HL-60 (cell line): ENCODE results near the gene SPPL2B.

Experiments
- DNase-seq, 2 experiments: peaks; one replicate each; pipeline ENCODE4 v3.0.0-alpha.2; 2010 to 2020; ENCODE audit warnings: low read depth in 1 of 2, low spot score in 1 of 2
- H3K27ac ChIP-seq: fragments of 250-450 bp; sonication (Bioruptor Pico); replicated peaks from 2 replicates; pipeline ENCODE4 v1.5.1; 2020; ENCODE audit warnings: mild to moderate bottlenecking, moderate library complexity
- H3K27me3 ChIP-seq: fragments of 250-450 bp; sonication (Bioruptor Pico); 2 replicates; pipeline ENCODE4 v1.5.1; 2021; ENCODE audit warnings: mild to moderate bottlenecking, moderate library complexity; ENCODE audit not compliant: insufficient read depth, poor library complexity, severe bottlenecking
- H3K4me3 ChIP-seq: replicated peaks from 2 replicates; pipeline ENCODE4 v1.5.1; 2011; ENCODE audit warnings: mild to moderate bottlenecking, control low read depth, low read length; ENCODE audit not compliant: insufficient read depth
- CTCF ChIP-seq: IDR thresholded peaks from one replicate; pipeline ENCODE4 v1.5.1; 2011; ENCODE audit warnings: low read length, control low read depth, inconsistent platforms; ENCODE audit not compliant: insufficient read depth
- GABPA ChIP-seq: IDR thresholded peaks from 2 replicates; pipeline ENCODE4 v1.6.1; 2012; ENCODE audit warnings: low read depth
- POLR2AphosphoS5 ChIP-seq: IDR thresholded peaks from 2 replicates; pipeline ENCODE4 v1.6.1; 2012; ENCODE audit warnings: low read depth
- REST ChIP-seq: IDR thresholded peaks from 2 replicates; pipeline ENCODE4 v1.6.1; 2012; ENCODE audit warnings: low read depth; ENCODE audit not compliant: insufficient replicate concordance
- SPI1 ChIP-seq: IDR thresholded peaks from 2 replicates; pipeline ENCODE4 v1.6.1; 2012; ENCODE audit warnings: low read depth, mild to moderate bottlenecking, borderline replicate concordance

The SPPL2B gene

GRCh38 chr19:2325281-2326046 is 3.0 kb upstream of the SPPL2B start:
- Histone ChIP-seq H3K4me3 (no peak overlapping the region), H3K27me3 (no peaks in the 10 kb centered on the region), H3K27ac (no peak overlapping the region)
- no peak for DNase-seq
- TF ChIP-seq SPI1 (no peak), CTCF (no peak), REST (no peak), POLR2AphosphoS5 (no peak)

GRCh38 chr19:2326699-2327360 is 1.7 kb upstream of the SPPL2B start:
- Histone ChIP-seq H3K4me3 (no peak overlapping the region; the same call in 1 of the 2 replicates), H3K27ac (no peak overlapping the region), H3K27me3 (no peaks in the 10 kb centered on the region)
- TF ChIP-seq REST (no peak), CTCF (no peak), SPI1 (no peak), POLR2AphosphoS5 (no peak), GABPA (no peak)
- no peak for DNase-seq

GRCh38 chr19:2327773-2328400 is 597 bp upstream of the SPPL2B start:
- peak overlapping the region; percentile 75 for H3K27ac ChIP-seq
- TF ChIP-seq SPI1 = peak; percentile 70; the same call in 1 of the 2 replicates
- TF ChIP-seq CTCF = no peak
- TF ChIP-seq REST = no peak
- TF ChIP-seq GABPA = no peak
- TF ChIP-seq POLR2AphosphoS5 = no peak
- DNase-seq = peak; percentile 75 to 93
- H3K27me3 ChIP-seq = no peaks in the 10 kb centered on the region
- peak overlapping the region; percentile 88 for H3K4me3 ChIP-seq
